ENCODE data around the gene GUCD1. TPM values are rescaled to one million over a fixed set of nuclear protein-coding genes. Genes with fewer than 3 reads are reported as not detected.

Gene GUCD1
- total and polyA plus RNA-seq, 2 of the 13 experiments (the other 11 are each of a cell fraction or from before 2014, with no cell fraction given): 128 to 245 TPM

GRCh38 chr22:24521791-24522245 is 33.1 kb downstream of the GUCD1 start (continued):
- TF ChIP-seq, protein P1, sequence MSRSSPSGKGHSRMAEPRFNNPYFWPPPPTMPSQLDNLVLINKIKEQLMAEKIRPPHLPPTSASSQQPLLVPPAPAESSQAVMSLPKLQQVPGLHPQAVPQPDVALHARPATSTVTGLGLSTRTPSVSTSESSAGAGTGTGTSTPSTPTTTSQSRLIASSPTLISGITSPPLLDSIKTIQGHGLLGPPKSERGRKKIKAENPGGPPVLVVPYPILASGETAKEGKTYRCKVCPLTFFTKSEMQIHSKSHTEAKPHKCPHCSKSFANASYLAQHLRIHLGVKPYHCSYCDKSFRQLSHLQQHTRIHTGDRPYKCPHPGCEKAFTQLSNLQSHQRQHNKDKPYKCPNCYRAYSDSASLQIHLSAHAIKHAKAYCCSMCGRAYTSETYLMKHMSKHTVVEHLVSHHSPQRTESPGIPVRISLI (CRISPR knock-in tag; IDR thresholded peaks at IDR 0.05; ENCODE audit: borderline replicate concordance): no peak
- TF ChIP-seq TBL1XR1 (IDR thresholded peaks at IDR 0.05; ENCODE audit: borderline replicate concordance, low read length, partially characterized antibody): no peak
- peak; percentile 4; the same call in 1 of the 2 replicates for TF ChIP-seq POGZ (CRISPR knock-in tag; IDR thresholded peaks at IDR 0.05)
- peak; percentile 37; the same call in 1 of the 2 replicates for TF ChIP-seq ERF (CRISPR knock-in tag; IDR thresholded peaks at IDR 0.05)
- no peak for TF ChIP-seq ZSCAN21 (CRISPR knock-in tag; IDR thresholded peaks at IDR 0.05; ENCODE audit: borderline replicate concordance)
- 0 out of 2 replicates have a peak, but pooled peaks have one; percentile 44 for TF ChIP-seq KDM3A (CRISPR knock-in tag; IDR thresholded peaks at IDR 0.05; ENCODE audit: low read depth)
- peak; percentile 47; the same call in 1 of the 2 replicates for TF ChIP-seq ZNF614 (CRISPR knock-in tag; IDR thresholded peaks at IDR 0.05; ENCODE audit: borderline replicate concordance)
- TF ChIP-seq, protein P2, sequence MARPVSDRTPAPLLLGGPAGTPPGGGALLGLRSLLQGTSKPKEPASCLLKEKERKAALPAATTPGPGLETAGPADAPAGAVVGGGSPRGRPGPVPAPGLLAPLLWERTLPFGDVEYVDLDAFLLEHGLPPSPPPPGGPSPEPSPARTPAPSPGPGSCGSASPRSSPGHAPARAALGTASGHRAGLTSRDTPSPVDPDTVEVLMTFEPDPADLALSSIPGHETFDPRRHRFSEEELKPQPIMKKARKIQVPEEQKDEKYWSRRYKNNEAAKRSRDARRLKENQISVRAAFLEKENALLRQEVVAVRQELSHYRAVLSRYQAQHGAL (CRISPR knock-in tag; IDR thresholded peaks at IDR 0.05; ENCODE audit: not compliant biosample characterization): no peak
- peak; percentile 49; the same call in 1 of the 2 replicates for TF ChIP-seq MEIS2 (CRISPR knock-in tag; IDR thresholded peaks at IDR 0.05)
- 0 out of 2 replicates have a peak, but pooled peaks have one; percentile 33 for TF ChIP-seq MLX (CRISPR knock-in tag; IDR thresholded peaks at IDR 0.05)
- TF ChIP-seq ZNF503 (CRISPR knock-in tag; IDR thresholded peaks at IDR 0.05): no peak
- no peak for TF ChIP-seq RFX5 (IDR thresholded peaks at IDR 0.05; ENCODE audit: low read depth, low read length)
- 0 out of 2 replicates have a peak, but pooled peaks have one; percentile 28 for TF ChIP-seq ZBTB7B (CRISPR knock-in tag; IDR thresholded peaks at IDR 0.05)
- peak; percentile 59; the same call in 1 of the 2 replicates for TF ChIP-seq ZNF609 (CRISPR knock-in tag; IDR thresholded peaks at IDR 0.05; ENCODE audit: borderline replicate concordance)
- no peak for TF ChIP-seq CBX2 (IDR thresholded peaks at IDR 0.05; ENCODE audit: low read depth, low read length)
- no peak for TF ChIP-seq CBX2 (CRISPR knock-in tag; IDR thresholded peaks at IDR 0.05; ENCODE audit: low read depth)
- TF ChIP-seq FOXA3 (CRISPR knock-in tag; IDR thresholded peaks at IDR 0.05): peak; percentile 55; the same call in 1 of the 2 replicates
- peak; percentile 45; the same call in 1 of the 2 replicates for TF ChIP-seq HOXA5 (CRISPR knock-in tag; IDR thresholded peaks at IDR 0.05)
- peak; percentile 70 for TF ChIP-seq ZGPAT (CRISPR knock-in tag; IDR thresholded peaks at IDR 0.05)
- no peak for TF ChIP-seq TOPORS (CRISPR knock-in tag; IDR thresholded peaks at IDR 0.05)
